SHP77 (cell line): ENCODE results near the gene NMT1.

ENCODE experiments used
- DNase-seq, 2 experiments: peaks; one replicate each; lab custom pipeline; 2025; lab: John Stamatoyannopoulos, UW

Gene NMT1

GRCh38 chr17:45081047-45081703 lies 20.1 kb downstream of the NMT1 start:
- no peak for DNase-seq

- DNase-seq = no peak
These were observed 25.3 kb downstream of the NMT1 start for GRCh38 chr17:45086391-45086790.

GRCh38 chr17:45086865-45087503 lies 25.9 kb downstream of the NMT1 start:
- DNase-seq = no peak

- DNase-seq = no peak
These were observed 26.4 kb downstream of the NMT1 start for GRCh38 chr17:45087504-45087975.

- DNase-seq = no peak
These were observed 26.9 kb downstream of the NMT1 start for GRCh38 chr17:45087978-45088377.

- DNase-seq = no peak
These were observed 27.6 kb downstream of the NMT1 start for GRCh38 chr17:45088741-45089140.

GRCh38 chr17:45090711-45091110 lies 29.6 kb downstream of the NMT1 start:
- no peak for DNase-seq

GRCh38 chr17:45091778-45092425 lies 30.8 kb downstream of the NMT1 start:
- no peak for DNase-seq

GRCh38 chr17:45092911-45093430 lies 31.9 kb downstream of the NMT1 start:
- no peak for DNase-seq

GRCh38 chr17:45093444-45094110 lies 32.5 kb downstream of the NMT1 start:
- no peak for DNase-seq

GRCh38 chr17:45096141-45096540 lies 35.0 kb downstream of the NMT1 start:
- DNase-seq = no peak

GRCh38 chr17:45096926-45097325 lies 35.8 kb downstream of the NMT1 start:
- DNase-seq = no peak

- DNase-seq = no peak
These were observed 37.2 kb downstream of the NMT1 start for GRCh38 chr17:45098081-45098868.

- DNase-seq = peak; percentile 67 to 77
These were observed 37.9 kb downstream of the NMT1 start for GRCh38 chr17:45098869-45099616.

GRCh38 chr17:45101546-45101882 lies 40.4 kb downstream of the NMT1 start:
- no peak for DNase-seq

GRCh38 chr17:45101883-45102811 lies 41.0 kb downstream of the NMT1 start:
- DNase-seq = no peak

- no peak for DNase-seq
These were observed 41.7 kb downstream of the NMT1 start for GRCh38 chr17:45102856-45103255.

- no peak for DNase-seq
These were observed 42.2 kb downstream of the NMT1 start for GRCh38 chr17:45103269-45103795.

- DNase-seq = no peak
These were observed 42.9 kb downstream of the NMT1 start for GRCh38 chr17:45104029-45104428.

GRCh38 chr17:45104497-45104896 lies 43.4 kb downstream of the NMT1 start:
- no peak for DNase-seq
